Trophoblast cell (in vitro differentiated cells and primary cell): ENCODE measurements around the gene DIAPH2.

Experiments used
- DNase-seq, 2 donors: peaks; one replicate each; pipeline ENCODE4 v3.0.0-alpha.2; 2016
- H2AFZ ChIP-seq: 2 replicates; pipeline ENCODE4 v1.6.1; 2013; ENCODE audit warnings: low read length, moderate library complexity, mild to moderate bottlenecking; ENCODE audit not compliant: insufficient read depth, poor library complexity
- H2AK5ac ChIP-seq: 2 replicates; pipeline ENCODE4 v1.6.1; 2013; ENCODE audit warnings: mild to moderate bottlenecking, low read length
- H2BK120ac ChIP-seq: 2 replicates; pipeline ENCODE4 v1.6.1; 2013; ENCODE audit warnings: low read length, mild to moderate bottlenecking, moderate library complexity; ENCODE audit not compliant: insufficient read depth, poor library complexity
- H2BK12ac ChIP-seq: 2 replicates; pipeline ENCODE4 v1.6.1; 2013; ENCODE audit warnings: mild to moderate bottlenecking, low read length, moderate library complexity
- H2BK5ac ChIP-seq: 2 replicates; pipeline ENCODE4 v1.6.1; 2013; ENCODE audit warnings: low read length, low read depth, moderate library complexity, mild to moderate bottlenecking; ENCODE audit not compliant: poor library complexity
- H3K14ac ChIP-seq: 2 replicates; pipeline ENCODE4 v1.6.1; 2013; ENCODE audit warnings: mild to moderate bottlenecking, low read length
- H3K18ac ChIP-seq: 2 replicates; pipeline ENCODE4 v1.6.1; 2013; ENCODE audit warnings: mild to moderate bottlenecking, low read length
- H3K23ac ChIP-seq: 2 replicates; pipeline ENCODE4 v1.6.1; 2013; ENCODE audit warnings: low read length
- H3K27ac ChIP-seq: 2 replicates; pipeline ENCODE4 v1.5.1; 2013; ENCODE audit warnings: low read depth, mild to moderate bottlenecking, inconsistent platforms, low read length, moderate library complexity
- H3K27me3 ChIP-seq: 2 replicates; pipeline ENCODE4 v1.6.1; 2013; ENCODE audit warnings: inconsistent platforms, mild to moderate bottlenecking, low read length, moderate library complexity; ENCODE audit not compliant: insufficient read depth
- H3K36me3 ChIP-seq, 2 experiments: 1 replicate in 1 of 2; 2 replicates in 1 of 2; pipeline ENCODE4 v1.6.1; 2013; ENCODE audit warnings: low read length in 2 of 2, mild to moderate bottlenecking in 2 of 2, moderate library complexity in 1 of 2; ENCODE audit not compliant: insufficient read depth in 2 of 2, control insufficient read depth in 1 of 2
- H3K4ac ChIP-seq: 2 replicates; pipeline ENCODE4 v1.6.1; 2013; ENCODE audit warnings: low read depth, mild to moderate bottlenecking, low read length, moderate library complexity
- H3K4me1 ChIP-seq, 2 experiments: 1 replicate in 1 of 2; 2 replicates in 1 of 2; pipeline ENCODE4 v1.6.1; 2013; ENCODE audit warnings: low read length in 2 of 2, mild to moderate bottlenecking in 2 of 2, moderate library complexity in 1 of 2; ENCODE audit not compliant: insufficient read depth in 2 of 2, control insufficient read depth in 1 of 2
- H3K4me2 ChIP-seq: 2 replicates; pipeline ENCODE4 v1.6.1; 2013; ENCODE audit warnings: inconsistent platforms, mild to moderate bottlenecking, low read length, moderate library complexity
- H3K4me3 ChIP-seq: 2 replicates; pipeline ENCODE4 v1.5.1; 2013; ENCODE audit warnings: mild to moderate bottlenecking, low read depth, low read length, inconsistent platforms
- H3K79me1 ChIP-seq: one replicate; pipeline ENCODE4 v1.6.1; 2013; ENCODE audit warnings: low read length
- H3K79me2 ChIP-seq: 2 replicates; pipeline ENCODE4 v1.6.1; 2013; ENCODE audit warnings: low read length, mild to moderate bottlenecking; ENCODE audit not compliant: control insufficient read depth, insufficient read depth, poor library complexity
- H3K9ac ChIP-seq: 2 replicates; pipeline ENCODE4 v1.6.1; 2013; ENCODE audit warnings: mild to moderate bottlenecking, low read length
- H3K9me3 ChIP-seq: 2 replicates; pipeline ENCODE4 v1.6.1; 2013; ENCODE audit warnings: low read depth, mild to moderate bottlenecking, control low read depth, inconsistent platforms, low read length; ENCODE audit not compliant: insufficient read depth
- H4K12ac ChIP-seq: 2 replicates; pipeline ENCODE4 v1.6.1; 2013; ENCODE audit warnings: low read depth, mild to moderate bottlenecking, low read length, moderate library complexity
- H4K8ac ChIP-seq: 2 replicates; pipeline ENCODE4 v1.6.1; 2013; ENCODE audit warnings: low read depth, mild to moderate bottlenecking, low read length, moderate library complexity
- H4K91ac ChIP-seq: one replicate; pipeline ENCODE4 v1.6.1; 2013; ENCODE audit warnings: low read depth, mild to moderate bottlenecking, low read length, moderate library complexity
- WGBS: extraction: QIAGEN DNeasy Blood & Tissue Kit; methylation state at CpG from one replicate; pipeline ENCODE4 v1.1.7; 2013; ENCODE audit warnings: missing lambda C conversion rate; ENCODE audit not compliant: insufficient read length, insufficient coverage; ENCODE audit errors: extremely low coverage; 5-methylcytosine and 5-hydroxymethylcytosine counted together

Gene DIAPH2

DNA sequence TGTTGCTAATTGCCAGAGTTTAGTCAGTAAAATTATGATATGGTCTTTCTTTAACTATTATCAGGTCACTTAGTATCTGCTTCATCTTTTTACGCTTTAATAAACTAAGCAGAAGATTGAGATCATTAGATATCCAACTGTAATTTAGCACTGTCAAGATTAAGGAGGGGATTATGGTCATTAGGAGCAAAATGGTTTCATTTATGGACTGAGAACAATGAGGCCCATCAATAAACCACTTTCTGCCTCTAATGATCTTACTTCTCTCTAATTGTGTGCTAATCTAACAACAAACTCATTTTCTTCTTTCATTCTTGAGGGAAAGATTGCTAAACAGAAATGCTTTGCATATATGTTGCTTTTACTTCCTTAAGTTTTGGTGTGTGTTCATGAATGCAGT lies 539.5 kb downstream of the DIAPH2 start:
- H2AFZ ChIP-seq: no peak overlapping the region
- no CpG with 5 or more reads among the region's 1 CpG for WGBS
- no peaks in the 10 kb centered on the region for H3K27me3 ChIP-seq
- no peak overlapping the region for H2BK5ac ChIP-seq
- H3K9ac ChIP-seq: no peak overlapping the region
- no peak overlapping the region for H4K8ac ChIP-seq
- no peaks in the 10 kb centered on the region for H3K4me1 ChIP-seq
- H4K91ac ChIP-seq: no peak overlapping the region
- no peaks in the 10 kb centered on the region for H3K79me1 ChIP-seq
- H3K9me3 ChIP-seq: no peaks in the 10 kb centered on the region
- no peaks in the 10 kb centered on the region for H3K36me3 ChIP-seq
- no peak overlapping the region for H3K27ac ChIP-seq
- no peak for DNase-seq
- H2BK120ac ChIP-seq: no peak overlapping the region
- no peak overlapping the region for H3K4me2 ChIP-seq
- no peaks in the 10 kb centered on the region for H3K79me2 ChIP-seq
- H3K4me3 ChIP-seq: no peak overlapping the region
- H2BK12ac ChIP-seq: no peak overlapping the region
- H3K14ac ChIP-seq: no peak overlapping the region
- no peak overlapping the region for H3K23ac ChIP-seq
- H2AK5ac ChIP-seq: no peak overlapping the region
- no peak overlapping the region for H3K4ac ChIP-seq
- no peak overlapping the region for H3K18ac ChIP-seq
- H4K12ac ChIP-seq: no peak overlapping the region

- Histone ChIP-seq H3K4me2 (no peak overlapping the region), H2BK12ac (no peak overlapping the region), H3K27me3 (no peaks in the 10 kb centered on the region), H4K12ac (no peak overlapping the region), H3K9ac (no peak overlapping the region), H3K4ac (no peak overlapping the region), H3K27ac (no peak overlapping the region), H3K36me3 (no peaks in the 10 kb centered on the region), H2BK120ac (no peak overlapping the region), H2AFZ (no peak overlapping the region), H4K91ac (no peak overlapping the region), H3K23ac (no peak overlapping the region), H3K9me3 (no peaks in the 10 kb centered on the region), H3K79me2 (no peaks in the 10 kb centered on the region), H3K14ac (no peak overlapping the region), H3K79me1 (no peaks in the 10 kb centered on the region), H3K4me3 (no peak overlapping the region), H4K8ac (no peak overlapping the region), H2AK5ac (no peak overlapping the region), H2BK5ac (no peak overlapping the region), H3K4me1 (no peaks in the 10 kb centered on the region), H3K18ac (no peak overlapping the region)
- DNase-seq: no peak
These were observed 544.7 kb downstream of the DIAPH2 start for GRCh38 chrX:97229318-97229717.

- no peak overlapping the region for H3K4me2 ChIP-seq
- no peak overlapping the region for H4K12ac ChIP-seq
- H2AFZ ChIP-seq: no peak overlapping the region
- H4K91ac ChIP-seq: no peak overlapping the region
- no peak overlapping the region for H2AK5ac ChIP-seq
- DNase-seq: no peak
- no peak overlapping the region for H3K18ac ChIP-seq
- H3K9me3 ChIP-seq: no peaks in the 10 kb centered on the region
- H3K79me1 ChIP-seq: no peaks in the 10 kb centered on the region
- no peaks in the 10 kb centered on the region for H3K79me2 ChIP-seq
- H3K4me1 ChIP-seq: no peaks in the 10 kb centered on the region
- H3K27me3 ChIP-seq: no peaks in the 10 kb centered on the region
- no peak overlapping the region for H2BK5ac ChIP-seq
- H3K23ac ChIP-seq: no peak overlapping the region
- H4K8ac ChIP-seq: no peak overlapping the region
- no peak overlapping the region for H2BK120ac ChIP-seq
- no peak overlapping the region for H3K4ac ChIP-seq
- no peaks in the 10 kb centered on the region for H3K36me3 ChIP-seq
- WGBS: no CpG with 5 or more reads among the region's 3 CpGs
- no peak overlapping the region for H3K4me3 ChIP-seq
- H3K9ac ChIP-seq: no peak overlapping the region
- H2BK12ac ChIP-seq: no peak overlapping the region
- H3K27ac ChIP-seq: no peak overlapping the region
- H3K14ac ChIP-seq: no peak overlapping the region
These were observed 546.3 kb downstream of the DIAPH2 start for GRCh38 chrX:97230948-97231347.

DNA sequence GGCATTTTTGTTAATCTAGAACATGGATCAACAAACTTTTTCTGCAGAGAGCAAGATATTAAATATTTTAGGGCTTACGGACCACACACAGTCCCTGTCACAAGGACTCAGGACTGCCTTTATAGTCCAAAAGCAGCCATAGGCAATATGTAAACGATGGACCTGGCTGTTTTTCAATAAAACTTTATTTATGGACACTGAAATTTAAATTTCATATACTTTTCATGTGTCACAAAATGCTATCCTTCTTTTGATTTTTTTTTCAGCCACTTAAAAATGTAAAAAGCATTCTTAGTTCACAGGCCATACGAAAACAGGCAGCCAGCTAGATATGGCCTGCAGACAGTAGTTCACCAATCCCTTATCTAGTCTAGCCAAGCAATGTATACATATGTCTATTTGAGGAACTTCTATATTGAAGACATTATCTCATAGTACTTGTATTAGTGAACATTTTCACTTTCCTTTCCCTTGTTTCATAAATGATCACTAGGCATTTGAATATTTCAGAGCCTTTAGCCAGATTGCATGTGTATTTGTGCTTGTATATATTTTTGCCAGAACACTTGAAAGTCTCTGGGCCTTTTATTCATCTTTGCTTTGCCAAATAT lies 549.9 kb downstream of the DIAPH2 start:
- H2AK5ac ChIP-seq: no peak overlapping the region
- H2BK5ac ChIP-seq: no peak overlapping the region
- H3K27ac ChIP-seq: no peak overlapping the region
- H3K4ac ChIP-seq: no peak overlapping the region
- no peak for DNase-seq
- no peak overlapping the region for H3K14ac ChIP-seq
- no peak overlapping the region for H2BK12ac ChIP-seq
- no peaks in the 10 kb centered on the region for H3K79me2 ChIP-seq
- no peaks in the 10 kb centered on the region for H3K36me3 ChIP-seq
- H3K4me3 ChIP-seq: no peak overlapping the region
- H4K8ac ChIP-seq: no peak overlapping the region
- WGBS: no CpG with 5 or more reads among the region's 3 CpGs
- no peak overlapping the region for H3K9ac ChIP-seq
- H3K9me3 ChIP-seq: no peaks in the 10 kb centered on the region
- no peak overlapping the region for H2AFZ ChIP-seq
- no peaks in the 10 kb centered on the region for H3K27me3 ChIP-seq
- no peaks in the 10 kb centered on the region for H3K79me1 ChIP-seq
- H3K4me2 ChIP-seq: no peak overlapping the region
- H2BK120ac ChIP-seq: no peak overlapping the region
- no peak overlapping the region for H4K12ac ChIP-seq
- no peaks in the 10 kb centered on the region for H3K4me1 ChIP-seq
- H3K23ac ChIP-seq: no peak overlapping the region
- H4K91ac ChIP-seq: no peak overlapping the region
- no peak overlapping the region for H3K18ac ChIP-seq
